Endothelial cell of umbilical vein (primary cell): Measurements from ENCODE around the gene MYH9.

Source experiments
- POLR2AphosphoS5 ChIP-seq: IDR thresholded peaks from 2 replicates; pipeline ENCODE4 v1.6.1; 2012; ENCODE audit warnings: low read depth, mild to moderate bottlenecking, control low read depth, low read length, moderate library complexity; ENCODE audit not compliant: insufficient read depth
- TF ChIP-seq, protein P1 (sequence below), 2 donors: IDR thresholded peaks; 1 replicate in 1 of 2; 2 replicates in 1 of 2; pipeline ENCODE4 v1.5.1; 2011; ENCODE audit warnings: low read length in 2 of 2, mild to moderate bottlenecking in 2 of 2, moderate library complexity in 2 of 2, control low read depth in 1 of 2, inconsistent platforms in 1 of 2, low read depth in 1 of 2; ENCODE audit not compliant: insufficient read depth in 1 of 2; ENCODE audit errors: extremely low read depth in 1 of 2

DNA sequence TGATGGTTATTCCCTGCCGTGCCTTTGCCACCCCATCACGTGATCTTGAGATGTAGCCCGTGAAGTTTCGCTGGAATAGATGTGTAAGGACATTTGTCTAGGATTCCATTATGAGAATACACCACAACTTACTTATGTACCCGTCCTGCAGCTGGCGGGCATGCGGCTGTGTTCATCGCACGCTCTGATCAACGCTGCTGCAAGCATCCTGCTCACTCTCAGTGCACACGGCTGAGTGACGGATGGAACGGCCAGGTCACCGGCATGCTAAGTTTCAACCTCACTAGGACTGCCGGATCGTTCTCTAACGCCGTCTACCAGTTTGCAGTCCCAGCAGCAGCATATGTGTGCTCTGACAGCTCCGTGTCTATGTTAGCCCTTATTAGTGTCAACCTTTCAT lies 90.2 kb downstream of the MYH9 start:
- TF ChIP-seq, protein P1, sequence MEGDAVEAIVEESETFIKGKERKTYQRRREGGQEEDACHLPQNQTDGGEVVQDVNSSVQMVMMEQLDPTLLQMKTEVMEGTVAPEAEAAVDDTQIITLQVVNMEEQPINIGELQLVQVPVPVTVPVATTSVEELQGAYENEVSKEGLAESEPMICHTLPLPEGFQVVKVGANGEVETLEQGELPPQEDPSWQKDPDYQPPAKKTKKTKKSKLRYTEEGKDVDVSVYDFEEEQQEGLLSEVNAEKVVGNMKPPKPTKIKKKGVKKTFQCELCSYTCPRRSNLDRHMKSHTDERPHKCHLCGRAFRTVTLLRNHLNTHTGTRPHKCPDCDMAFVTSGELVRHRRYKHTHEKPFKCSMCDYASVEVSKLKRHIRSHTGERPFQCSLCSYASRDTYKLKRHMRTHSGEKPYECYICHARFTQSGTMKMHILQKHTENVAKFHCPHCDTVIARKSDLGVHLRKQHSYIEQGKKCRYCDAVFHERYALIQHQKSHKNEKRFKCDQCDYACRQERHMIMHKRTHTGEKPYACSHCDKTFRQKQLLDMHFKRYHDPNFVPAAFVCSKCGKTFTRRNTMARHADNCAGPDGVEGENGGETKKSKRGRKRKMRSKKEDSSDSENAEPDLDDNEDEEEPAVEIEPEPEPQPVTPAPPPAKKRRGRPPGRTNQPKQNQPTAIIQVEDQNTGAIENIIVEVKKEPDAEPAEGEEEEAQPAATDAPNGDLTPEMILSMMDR (IDR thresholded peaks at IDR 0.05; ENCODE audit: extremely low read depth in 1 of 2, insufficient read depth in 1 of 2, low read depth in 1 of 2, low read length in 2 of 2), result no peak
- no peak for TF ChIP-seq POLR2AphosphoS5
